ENCODE results near the gene GRAMD2A.

Gene GRAMD2A

GRCh38 chr15:72205273-72205672 is 7.7 kb upstream of the GRAMD2A start:
- Histone ChIP-seq H3K36me3 (ENCODE audit: low read length) (peaks cover 55% of the 10 kb centered on the region), H3K9me2 (replicated peaks; ENCODE audit: insufficient read depth, low read length) (no peaks in the 10 kb centered on the region), H3K4me3 (ENCODE audit: insufficient read depth, low read length, poor library complexity, severe bottlenecking) (no peak overlapping the region), H4K20me1 (ENCODE audit: low read depth, low read length) (peaks cover 13% of the 10 kb centered on the region; the same call in 1 of the 2 replicates), H3K9me3 (ENCODE audit: insufficient read depth, low read length) (no peaks in the 10 kb centered on the region), H3F3A (ENCODE audit: insufficient read depth) (peaks cover 25% of the 10 kb centered on the region), H3K9ac (ENCODE audit: low read length) (no peak overlapping the region), H3K4me2 (ENCODE audit: low read depth, low read length, poor library complexity, severe bottlenecking) (no peak overlapping the region), H3K79me2 (ENCODE audit: insufficient read depth, low read length) (no peaks in the 10 kb centered on the region), H3K27ac (ENCODE audit: low read depth, low read length) (no peak overlapping the region), H2AFZ (ENCODE audit: low read depth, low read length, severe bottlenecking) (no peak overlapping the region), H3K27me3 (ENCODE audit: low read length) (no peaks in the 10 kb centered on the region)
- no peak for TF ChIP-seq EZH2phosphoT487 (conservative IDR thresholded peaks at IDR 0.05; ENCODE audit: low read length)
- no peak for TF ChIP-seq CTCF (IDR thresholded peaks at IDR 0.05; ENCODE audit: insufficient read depth, low read length, poor library complexity, severe bottlenecking)

GRCh38 chr15:72203507-72203837 is 5.9 kb upstream of the GRAMD2A start:
- peaks cover 47% of the 10 kb centered on the region for H3K36me3 ChIP-seq (ENCODE audit: low read length)
- no peak overlapping the region for H3K27ac ChIP-seq (ENCODE audit: low read depth, low read length)
- H3K4me3 ChIP-seq (ENCODE audit: insufficient read depth, low read length, poor library complexity, severe bottlenecking): no peak overlapping the region
- H3K9ac ChIP-seq (ENCODE audit: low read length): no peak overlapping the region
- no peak overlapping the region for H2AFZ ChIP-seq (ENCODE audit: low read depth, low read length, severe bottlenecking)
- no peaks in the 10 kb centered on the region for H3K79me2 ChIP-seq (ENCODE audit: insufficient read depth, low read length)
- no peaks in the 10 kb centered on the region for H3K27me3 ChIP-seq (ENCODE audit: low read length)
- TF ChIP-seq EZH2phosphoT487 (conservative IDR thresholded peaks at IDR 0.05; ENCODE audit: low read length): no peak
- no peak for TF ChIP-seq CTCF (IDR thresholded peaks at IDR 0.05; ENCODE audit: insufficient read depth, low read length, poor library complexity, severe bottlenecking)
- no peaks in the 10 kb centered on the region for H3K9me2 ChIP-seq (replicated peaks; ENCODE audit: insufficient read depth, low read length)
- no peak overlapping the region for H3K4me2 ChIP-seq (ENCODE audit: low read depth, low read length, poor library complexity, severe bottlenecking)
- no peaks in the 10 kb centered on the region for H3K9me3 ChIP-seq (ENCODE audit: insufficient read depth, low read length)
- peaks cover 13% of the 10 kb centered on the region; the same call in 1 of the 2 replicates for H4K20me1 ChIP-seq (ENCODE audit: low read depth, low read length)
- H3F3A ChIP-seq (ENCODE audit: insufficient read depth): peaks cover 38% of the 10 kb centered on the region

- Histone ChIP-seq H3K36me3 (ENCODE audit: low read length) (peaks cover 41% of the 10 kb centered on the region), H3K4me2 (ENCODE audit: low read depth, low read length, poor library complexity, severe bottlenecking) (no peak overlapping the region), H3K27me3 (ENCODE audit: low read length) (no peaks in the 10 kb centered on the region), H3K9me2 (replicated peaks; ENCODE audit: insufficient read depth, low read length) (no peaks in the 10 kb centered on the region), H3K27ac (ENCODE audit: low read depth, low read length) (no peak overlapping the region), H3K79me2 (ENCODE audit: insufficient read depth, low read length) (no peaks in the 10 kb centered on the region), H3K4me3 (ENCODE audit: insufficient read depth, low read length, poor library complexity, severe bottlenecking) (no peak overlapping the region), H2AFZ (ENCODE audit: low read depth, low read length, severe bottlenecking) (no peak overlapping the region), H3K9me3 (ENCODE audit: insufficient read depth, low read length) (no peaks in the 10 kb centered on the region), H3F3A (ENCODE audit: insufficient read depth) (peaks cover 38% of the 10 kb centered on the region), H4K20me1 (ENCODE audit: low read depth, low read length) (peaks cover 13% of the 10 kb centered on the region; the same call in 1 of the 2 replicates), H3K9ac (ENCODE audit: low read length) (no peak overlapping the region)
- TF ChIP-seq CTCF (IDR thresholded peaks at IDR 0.05; ENCODE audit: insufficient read depth, low read length, poor library complexity, severe bottlenecking): no peak
Measured at GRCh38 chr15:72202801-72203506, 5.4 kb upstream of the GRAMD2A start.

Data from SU-DHL-6 (cell line).